Measurements from ENCODE around the gene C17orf78.
"Not testable (repeated sequence)": the region's sequence is repeated elsewhere in the genome, so short reads cannot be mapped to it uniquely, and the experiment has no call there.

C17orf78 gene

GRCh38 chr17:37388266-37388665 is 12.5 kb downstream of the C17orf78 start:
- peak; percentile 43 for DNase-seq

GRCh38 chr17:37389160-37389559 is 13.4 kb downstream of the C17orf78 start:
- DNase-seq = no peak

DNA sequence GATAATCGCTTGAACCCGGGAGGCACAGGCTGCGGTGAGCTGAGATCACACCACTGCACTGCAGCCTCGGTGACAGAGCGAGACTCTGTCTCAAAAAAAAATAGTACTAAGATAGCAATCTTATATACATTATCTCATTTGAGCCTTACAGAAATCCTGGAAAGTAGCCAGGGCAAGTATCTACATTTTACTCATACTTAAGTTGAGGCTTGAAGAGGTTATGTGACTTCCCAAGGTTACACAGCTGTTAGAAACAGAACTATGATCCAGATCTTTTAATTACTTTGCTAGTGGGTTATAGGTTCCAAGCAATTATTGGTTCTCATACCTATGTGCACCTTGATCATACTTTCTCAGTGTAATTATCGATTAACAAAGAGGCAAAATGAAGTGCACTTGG is 15.4 kb downstream of the C17orf78 start:
- peak; percentile 35 for DNase-seq

- peak; percentile 84 for DNase-seq
Measured at GRCh38 chr17:37392024-37392590, 16.3 kb downstream of the C17orf78 start.

DNA sequence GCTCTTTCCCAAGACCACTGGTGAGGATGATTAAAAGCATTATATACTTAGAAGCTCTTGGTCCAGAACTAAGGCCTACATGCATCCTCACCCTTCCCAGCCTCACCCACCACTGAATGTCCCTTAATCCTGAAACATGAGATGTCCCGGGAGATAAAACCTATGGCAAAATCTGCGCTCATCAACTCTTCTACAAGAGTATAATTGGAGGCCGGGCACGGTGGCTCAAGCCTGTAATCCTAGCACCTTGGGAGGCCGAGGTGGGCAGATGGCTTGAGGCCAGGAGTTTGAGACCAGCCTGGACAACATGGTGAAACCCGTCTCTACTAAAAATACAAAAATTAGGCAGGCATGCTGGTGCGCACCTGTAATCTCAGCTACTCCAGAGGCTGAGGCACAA is 17.6 kb downstream of the C17orf78 start:
- DNase-seq = no peak

DNA sequence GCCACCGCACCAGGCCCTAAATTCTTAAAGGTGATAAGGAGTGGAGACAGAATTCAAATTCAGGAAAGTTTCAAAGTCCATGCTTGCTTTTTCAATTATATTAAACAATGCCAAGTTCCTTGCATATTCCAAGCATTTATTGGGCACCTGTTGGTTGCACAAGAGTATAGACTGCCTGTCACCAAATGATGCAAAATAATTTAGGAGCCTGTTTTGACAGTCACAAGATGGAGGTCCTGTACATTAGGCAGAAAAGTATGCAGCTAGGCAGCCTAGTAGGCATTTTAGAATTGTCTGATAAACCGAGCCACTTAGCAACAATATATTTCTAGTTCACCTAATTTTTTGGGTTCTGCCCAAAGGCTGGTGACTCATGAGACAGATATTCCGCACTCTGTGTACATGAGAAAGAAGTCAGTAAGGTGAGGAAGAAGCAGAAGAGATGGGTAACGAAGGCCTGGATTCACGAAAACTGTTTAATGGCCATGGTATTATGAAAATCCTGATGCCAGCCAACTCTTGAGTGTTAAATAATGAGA is 23.5 kb downstream of the C17orf78 start:
- no peak for DNase-seq

GRCh38 chr17:37400505-37400904 is 24.7 kb downstream of the C17orf78 start:
- DNase-seq = no peak

DNA sequence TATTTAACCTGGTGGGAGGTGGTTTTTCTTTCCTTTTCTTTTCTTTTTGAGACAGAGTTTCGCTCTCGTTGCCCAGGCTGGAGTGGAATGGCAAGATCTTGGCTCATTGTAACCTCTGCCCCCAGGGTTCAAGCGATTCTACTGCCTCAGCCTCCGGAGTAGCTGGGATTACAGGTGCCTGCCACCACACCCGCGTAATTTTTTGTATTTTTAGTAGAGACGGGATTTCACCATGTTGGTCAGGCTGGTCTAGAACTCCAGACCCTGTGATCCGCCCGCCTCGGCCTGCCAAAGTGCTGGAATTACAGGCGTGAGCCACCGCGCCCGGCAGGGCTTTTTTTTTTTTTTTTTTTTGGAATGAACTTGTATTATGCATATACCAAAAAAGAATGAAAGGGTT is 29.7 kb downstream of the C17orf78 start:
- DNase-seq = not testable (repeated sequence)

GRCh38 chr17:37405955-37406634 is 30.3 kb downstream of the C17orf78 start:
- DNase-seq = no peak

DNA sequence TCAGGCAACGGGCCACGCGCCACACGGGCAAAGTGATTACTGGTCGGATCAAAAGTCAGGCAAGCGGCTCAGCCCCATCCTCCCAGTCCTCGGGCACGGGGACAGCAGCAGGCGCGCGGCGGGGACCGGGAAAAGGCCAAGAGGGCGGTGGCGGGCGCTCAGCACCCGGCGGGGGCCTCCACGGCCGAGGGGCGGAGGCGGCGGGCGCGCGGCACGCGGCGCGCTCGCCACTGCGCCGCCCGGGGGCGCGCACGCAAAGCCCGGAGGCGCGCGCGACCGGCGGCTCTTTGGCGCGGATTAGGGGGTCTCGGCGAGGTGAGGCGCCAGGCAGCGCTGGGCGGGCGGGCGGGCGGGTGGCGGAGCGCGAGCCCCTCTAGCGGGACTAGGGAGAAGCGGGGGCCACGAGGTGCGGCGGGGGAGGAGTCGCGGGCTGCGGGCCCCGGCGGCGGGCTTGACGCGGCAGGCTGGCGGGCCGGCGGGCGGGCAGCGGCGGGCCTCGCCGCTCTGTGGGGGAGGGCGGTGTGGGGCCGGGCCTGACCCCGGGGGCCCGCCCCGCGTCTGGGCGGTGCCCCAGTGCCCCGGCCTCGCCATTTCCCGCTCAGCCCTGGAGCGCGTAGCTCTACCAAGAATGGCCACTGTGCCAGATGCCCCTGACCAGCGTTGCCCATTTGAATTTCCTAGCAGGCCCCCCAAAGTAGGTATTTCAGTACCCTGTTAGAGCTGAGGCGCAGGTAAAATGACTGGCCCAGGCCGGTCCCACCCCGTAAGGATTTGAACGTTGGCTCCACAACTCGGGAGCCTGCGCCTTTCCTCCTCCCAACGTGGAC is 31.1 kb downstream of the C17orf78 start, which contains the start of the genes ACACA and TADA2A:
ACACA (minus strand) TSS at position 202 of the 827 bp plus-strand sequence. CDS start 537 bp downstream, outside the sequence.
TADA2A (plus strand) TSS at position 252 of the 827 bp plus-strand sequence. CDS start 4,480 bp downstream, outside the sequence.
- peak; percentile 81 for DNase-seq

DNA sequence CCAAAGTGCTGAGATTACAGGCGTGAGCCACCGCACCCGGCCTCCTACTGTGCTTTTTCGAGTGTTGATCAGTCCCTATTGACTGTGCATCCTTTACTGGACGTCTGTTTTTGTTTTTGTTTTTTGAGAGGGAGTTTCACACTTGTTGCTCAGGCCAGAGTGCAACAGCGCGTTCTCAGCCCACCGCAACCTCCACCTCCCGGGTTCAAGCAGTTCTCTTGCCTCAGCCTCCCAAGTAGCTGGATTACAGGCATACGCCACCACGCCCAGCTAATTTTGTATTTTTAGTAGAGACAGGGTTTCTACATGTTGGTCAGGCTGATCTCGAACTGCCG is 32.3 kb downstream of the C17orf78 start:
- not testable (repeated sequence) for DNase-seq

GRCh38 chr17:37410357-37410756 is 34.6 kb downstream of the C17orf78 start:
- DNase-seq = no peak

- DNase-seq = no peak
Measured at GRCh38 chr17:37413875-37414519, 38.2 kb downstream of the C17orf78 start.

GRCh38 chr17:37417852-37418251 is 42.1 kb downstream of the C17orf78 start:
- peak; percentile 76 for DNase-seq

GRCh38 chr17:37422971-37423625 is 47.3 kb downstream of the C17orf78 start:
- DNase-seq = no peak

DNA sequence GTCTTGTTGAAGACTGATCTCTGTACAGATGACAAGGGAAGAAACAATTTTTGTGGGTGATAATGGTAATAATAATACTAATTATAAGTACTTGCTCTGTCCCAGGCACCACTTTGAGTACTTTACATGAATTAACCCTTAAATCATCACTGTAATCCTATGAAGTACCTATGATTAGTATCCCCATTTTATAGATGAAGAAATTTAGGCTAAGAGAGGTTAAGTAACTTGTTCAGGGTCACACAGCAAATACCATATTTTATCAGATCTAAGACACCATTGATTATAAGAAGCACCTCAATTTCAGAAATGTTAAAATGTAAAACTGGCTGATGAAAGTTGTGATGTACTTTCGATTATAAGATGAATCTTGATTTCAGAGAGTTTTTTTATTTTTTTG is 49.5 kb downstream of the C17orf78 start:
- DNase-seq = no peak

GRCh38 chr17:37429039-37429438 is 53.3 kb downstream of the C17orf78 start:
- DNase-seq = no peak

DNA sequence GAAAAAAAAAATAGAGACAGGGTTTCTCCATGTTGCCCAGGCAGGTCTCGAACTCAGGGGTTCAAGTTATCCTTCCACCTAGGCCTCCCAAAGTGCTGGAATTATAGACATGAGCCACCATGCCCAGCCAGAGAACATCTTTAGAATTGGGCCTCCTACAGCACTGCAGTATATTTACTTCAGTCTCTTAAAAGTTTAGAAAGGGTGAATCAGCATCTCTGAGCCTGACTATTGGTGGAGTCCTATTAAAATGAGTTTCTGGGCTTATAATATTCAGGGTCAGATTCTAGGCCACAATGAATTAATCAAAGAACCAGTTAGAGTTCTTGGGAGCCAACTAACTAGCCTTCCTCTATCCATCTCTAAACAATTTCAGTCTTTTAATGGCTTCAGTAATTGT is 53.7 kb downstream of the C17orf78 start:
- no peak for DNase-seq

GRCh38 chr17:37430051-37430627 is 54.4 kb downstream of the C17orf78 start:
- DNase-seq = peak; percentile 64

DNA sequence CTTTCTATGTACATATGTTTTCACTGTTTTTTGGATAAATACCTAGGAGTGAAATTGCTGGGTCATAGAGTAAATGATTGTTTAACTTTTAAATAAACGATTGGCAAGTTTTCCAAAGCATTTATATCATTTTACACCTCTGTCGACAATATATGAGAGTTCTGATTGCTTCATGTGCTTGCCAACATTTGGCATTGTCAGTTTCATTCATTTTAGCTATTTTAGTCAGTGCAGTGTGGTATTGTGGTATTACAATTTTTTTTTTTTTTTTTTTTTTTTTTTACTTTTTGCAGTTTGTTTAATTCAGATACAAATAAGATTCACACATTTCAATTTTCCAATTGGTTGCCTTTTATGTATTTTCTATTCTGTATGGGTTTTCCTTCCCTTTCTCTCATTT is 56.9 kb downstream of the C17orf78 start:
- DNase-seq = no peak

- DNase-seq = no peak
Measured at GRCh38 chr17:37438141-37438540, 62.4 kb downstream of the C17orf78 start.

GRCh38 chr17:37440424-37440823 is 64.6 kb downstream of the C17orf78 start:
- DNase-seq = no peak
